ENCODE data around the gene ZNF280D.
"Not testable (repeated sequence)": the region's sequence is repeated elsewhere in the genome, so short reads cannot be mapped to it uniquely, and the experiment has no call there.

ZNF280D gene

GRCh38 chr15:56719021-56719612 is 14.2 kb downstream of the ZNF280D start:
- no peak for DNase-seq (ENCODE audit: low read depth in 4 of 4, low spot score in 1 of 4)

DNA sequence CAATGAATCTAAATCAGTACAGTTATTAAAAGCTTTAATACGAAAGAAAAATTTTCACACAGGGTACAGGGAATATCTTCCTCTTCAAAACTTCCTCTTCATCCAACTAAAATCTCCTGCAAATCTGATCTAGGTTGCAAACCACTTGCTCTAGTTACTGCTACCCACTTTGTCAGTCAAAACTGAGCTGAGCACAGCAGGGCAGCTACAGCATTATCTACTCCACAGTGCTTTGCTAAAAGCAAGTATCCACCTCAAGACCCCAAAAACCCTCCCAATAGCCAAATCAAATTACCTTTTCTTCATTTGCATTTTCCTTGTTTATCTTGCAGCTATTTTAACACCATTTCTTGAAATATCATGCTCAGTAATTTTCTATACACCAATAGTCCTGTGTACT is 14.7 kb downstream of the ZNF280D start:
- no peak for DNase-seq (ENCODE audit: low read depth in 4 of 4, low spot score in 1 of 4)

- DNase-seq (ENCODE audit: low read depth in 4 of 4, low spot score in 1 of 4), result no peak
Measured at GRCh38 chr15:56716334-56716733, 17.0 kb downstream of the ZNF280D start.

GRCh38 chr15:56715220-56715619 is 18.1 kb downstream of the ZNF280D start:
- no peak for DNase-seq (ENCODE audit: low read depth in 4 of 4, low spot score in 1 of 4)

- DNase-seq (ENCODE audit: low read depth in 4 of 4, low spot score in 1 of 4), result not testable (repeated sequence)
Measured at GRCh38 chr15:56709502-56709901, 23.8 kb downstream of the ZNF280D start.

- DNase-seq (ENCODE audit: low read depth in 4 of 4, low spot score in 1 of 4), result no peak
Measured at GRCh38 chr15:56699743-56700142, 33.6 kb downstream of the ZNF280D start.

- no peak for DNase-seq (ENCODE audit: low read depth in 4 of 4, low spot score in 1 of 4)
Measured at GRCh38 chr15:56698270-56698669, 35.0 kb downstream of the ZNF280D start.

GRCh38 chr15:56693761-56694160 is 39.5 kb downstream of the ZNF280D start:
- DNase-seq (ENCODE audit: low read depth in 4 of 4, low spot score in 1 of 4), result no peak

DNA sequence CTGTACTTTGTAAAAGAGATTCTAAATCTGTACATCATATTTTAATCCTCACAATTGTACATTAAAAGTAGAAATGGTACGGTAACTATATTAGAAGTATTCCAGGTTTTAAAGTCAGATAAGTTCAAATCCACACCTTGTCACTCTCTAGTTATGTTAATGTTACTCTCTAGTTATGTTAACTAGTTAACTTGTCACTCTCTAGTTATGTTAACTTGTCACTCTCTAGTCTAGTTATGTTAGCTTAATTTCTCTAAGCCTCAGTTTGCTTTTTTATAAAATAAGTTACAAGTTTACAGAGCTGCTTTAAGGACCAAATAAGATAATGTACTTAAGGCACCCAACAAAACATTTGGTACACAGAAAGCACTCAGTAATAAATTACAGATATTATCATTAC is 42.6 kb downstream of the ZNF280D start:
- no peak for DNase-seq (ENCODE audit: low read depth in 4 of 4, low spot score in 1 of 4)

- no peak for DNase-seq (ENCODE audit: low read depth in 4 of 4, low spot score in 1 of 4)
Measured at GRCh38 chr15:56683908-56684307, 49.4 kb downstream of the ZNF280D start.

GRCh38 chr15:56681113-56681512 is 52.2 kb downstream of the ZNF280D start:
- no peak for DNase-seq (ENCODE audit: low read depth in 4 of 4, low spot score in 1 of 4)

DNA sequence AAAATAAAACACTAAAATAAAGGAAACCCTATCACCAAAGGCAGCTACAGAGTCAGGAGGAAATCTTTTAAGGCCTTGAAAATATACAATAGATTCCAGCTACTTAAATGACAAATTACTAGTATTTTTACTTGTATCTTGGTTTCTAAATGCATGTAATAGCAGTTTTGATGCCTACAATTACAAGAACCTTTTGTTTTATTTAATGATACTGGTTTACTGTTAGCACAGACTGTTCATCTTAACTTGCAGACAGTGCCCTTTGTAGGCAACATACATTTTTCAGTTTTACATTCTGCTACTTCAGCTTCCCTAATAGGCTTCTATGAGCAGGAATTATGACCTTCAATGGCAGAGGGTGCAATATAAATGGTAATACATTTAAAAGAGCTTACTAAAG is 54.1 kb downstream of the ZNF280D start:
- DNase-seq (ENCODE audit: low read depth in 4 of 4, low spot score in 1 of 4), result no peak

- no peak for DNase-seq (ENCODE audit: low read depth in 4 of 4, low spot score in 1 of 4)
Measured at GRCh38 chr15:56678571-56678970, 54.7 kb downstream of the ZNF280D start.

- DNase-seq (ENCODE audit: low read depth in 4 of 4, low spot score in 1 of 4), result no peak
Measured at GRCh38 chr15:56677271-56677670, 56.0 kb downstream of the ZNF280D start.

DNA sequence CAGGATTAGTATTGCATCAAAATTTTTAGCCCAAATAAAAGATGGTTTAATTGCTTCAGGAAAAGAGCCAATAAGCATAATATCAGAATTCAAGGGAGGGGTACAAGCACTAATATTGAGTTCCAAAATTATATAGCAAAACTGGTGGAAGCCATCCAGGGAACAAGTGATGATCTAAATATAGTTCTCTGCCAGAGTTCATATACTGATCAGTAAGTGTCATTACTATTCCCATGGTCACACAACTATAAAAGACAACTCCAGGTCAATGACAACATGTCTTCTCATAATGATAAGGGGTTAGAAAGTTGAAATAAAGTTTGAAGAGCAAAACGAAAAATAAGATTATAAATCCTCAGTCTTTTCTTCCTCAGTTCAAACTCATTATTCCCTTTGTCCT is 57.4 kb downstream of the ZNF280D start:
- DNase-seq (ENCODE audit: low read depth in 4 of 4, low spot score in 1 of 4), result no peak

DNA sequence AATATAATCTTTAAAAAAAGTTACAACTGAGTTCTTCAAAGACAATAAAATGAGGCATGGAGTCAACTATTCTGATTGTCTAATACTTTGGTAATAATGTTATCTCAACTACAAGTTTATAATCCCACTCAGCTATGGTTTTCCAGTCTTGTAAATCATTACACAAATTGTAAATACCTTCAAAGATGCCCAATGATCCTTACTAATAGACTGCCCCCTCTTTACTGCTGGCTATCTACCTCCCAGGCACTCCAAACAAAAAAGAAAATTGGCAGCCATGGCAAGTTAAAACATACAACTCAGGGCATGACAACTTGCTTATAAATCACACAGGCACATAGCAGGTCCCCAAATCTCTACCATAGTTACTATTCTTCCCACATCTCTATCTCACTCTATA is 58.5 kb downstream of the ZNF280D start:
- no peak for DNase-seq (ENCODE audit: low read depth in 4 of 4, low spot score in 1 of 4)

GRCh38 chr15:56672721-56673120 is 60.6 kb downstream of the ZNF280D start:
- DNase-seq (ENCODE audit: low read depth in 4 of 4, low spot score in 1 of 4), result no peak

GRCh38 chr15:56667517-56667916 is 65.8 kb downstream of the ZNF280D start:
- no peak for DNase-seq (ENCODE audit: low read depth in 4 of 4, low spot score in 1 of 4)

DNA sequence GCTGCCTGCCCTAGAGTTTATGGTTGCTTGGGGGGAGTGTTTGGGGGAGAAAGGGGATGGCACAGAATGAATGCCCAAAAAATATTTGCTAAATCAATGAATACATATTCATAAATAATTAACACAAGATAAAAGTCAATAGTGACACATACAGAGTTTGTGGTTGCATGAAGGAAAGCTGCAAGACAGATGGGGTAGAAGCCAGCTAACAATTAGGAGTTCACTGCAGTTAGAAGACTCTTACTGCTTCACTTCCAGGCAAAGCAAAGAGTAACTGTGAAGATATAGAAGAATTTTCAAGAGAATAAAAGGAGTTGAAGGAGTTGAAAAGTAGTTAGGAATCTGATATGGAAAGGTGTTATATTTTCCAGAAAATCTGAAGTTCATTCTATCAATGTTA is 72.4 kb downstream of the ZNF280D start:
- no peak for DNase-seq (ENCODE audit: low read depth in 4 of 4, low spot score in 1 of 4)

DNA sequence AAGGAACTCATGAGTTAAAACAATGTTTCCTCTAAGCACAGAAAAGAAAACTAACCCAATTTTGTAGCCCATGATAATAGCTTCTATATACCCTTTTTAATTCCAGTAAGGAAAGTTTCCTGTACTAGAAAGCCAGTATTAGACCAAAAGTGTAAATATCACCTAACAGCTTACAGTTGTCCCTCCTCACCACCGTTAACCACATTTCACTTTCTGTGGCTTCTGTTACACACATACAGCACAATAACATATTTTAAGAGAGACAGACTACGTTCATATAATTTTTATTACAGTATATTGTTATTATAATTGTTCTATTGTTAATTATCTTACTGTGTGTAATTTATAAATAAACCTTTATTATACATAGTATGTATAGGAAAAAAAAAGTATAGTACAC is 74.1 kb downstream of the ZNF280D start:
- DNase-seq (ENCODE audit: low read depth in 4 of 4, low spot score in 1 of 4), result no peak

GRCh38 chr15:56654624-56655023 is 78.7 kb downstream of the ZNF280D start:
- DNase-seq (ENCODE audit: low read depth in 4 of 4, low spot score in 1 of 4), result no peak

DNA sequence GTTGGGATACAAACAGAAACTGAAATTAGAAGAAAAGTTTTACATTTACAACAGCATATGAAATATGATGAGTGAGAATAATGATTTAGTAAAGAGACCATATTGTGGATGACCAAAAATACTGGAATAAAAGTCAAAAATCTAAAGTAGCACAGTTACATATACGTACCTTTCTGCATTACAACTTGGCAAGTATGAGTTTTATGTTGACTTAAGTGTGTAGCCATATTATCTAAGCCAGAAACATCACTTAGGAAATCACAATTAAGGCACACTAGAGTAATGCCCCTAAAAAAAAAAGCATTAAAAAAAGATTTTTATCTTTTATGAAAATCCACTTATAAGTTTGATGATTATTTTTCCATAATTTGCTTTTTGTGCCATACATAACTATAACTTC is 79.1 kb downstream of the ZNF280D start:
- DNase-seq (ENCODE audit: low read depth in 4 of 4, low spot score in 1 of 4), result no peak

GRCh38 chr15:56653787-56654186 is 79.5 kb downstream of the ZNF280D start:
- DNase-seq (ENCODE audit: low read depth in 4 of 4, low spot score in 1 of 4), result no peak

GRCh38 chr15:56653107-56653506 is 80.2 kb downstream of the ZNF280D start:
- no peak for DNase-seq (ENCODE audit: low read depth in 4 of 4, low spot score in 1 of 4)

Data from stimulated activated CD4-positive, alpha-beta T cell treated with anti-CD3 and anti-CD28 coated beads, Interleukin-1b, Interleukin-23, amount 100 ng/mL, for 24 hours (primary cell).